NT2/D1 (cell line): ENCODE data around the gene FAM13A.

ENCODE experiments used
- YY1 ChIP-seq: IDR thresholded peaks from 2 replicates; pipeline ENCODE4 v1.6.1; 2011; ENCODE audit not compliant: insufficient read length, insufficient read depth
- ZNF274 ChIP-seq: IDR thresholded peaks from 2 replicates; pipeline ENCODE4 v1.6.1; 2011; ENCODE audit warnings: mild to moderate bottlenecking, low read depth, low read length

- no peak for TF ChIP-seq ZNF274
- no peak for TF ChIP-seq YY1
Measured at GRCh38 chr4:89022426-89023128, 34.4 kb downstream of the FAM13A start.
